Stimulated activated effector memory CD8-positive, alpha-beta T cell treated with anti-CD3 and anti-CD28 coated beads, Interleukin-12 subunit alpha, Interleukin-12 subunit beta, amount 100 ng/mL, for 72 hours (primary cell): ENCODE data around the gene AHDC1.

Experiments used
- ATAC-seq: fragments of 150-1000 bp; cut with Tn5 transposase; 2 replicates; pipeline ENCODE4 v1.10.0; 2021
- DNase-seq, 2 donors: peaks; one replicate each; pipeline ENCODE4 v3.0.0; 2021 to 2022; ENCODE audit warnings: low spot score in 2 of 2
- H3K27ac Mint-ChIP-seq: one replicate; pipeline ENCODE4 v1.8.0; 2022; ENCODE audit warnings: mild to moderate bottlenecking, mixed read lengths
- H3K36me3 Mint-ChIP-seq: one replicate; pipeline ENCODE4 v1.8.0; 2022; ENCODE audit warnings: mild to moderate bottlenecking, mixed read lengths
- H3K4me1 Mint-ChIP-seq: one replicate; pipeline ENCODE4 v1.8.0; 2022; ENCODE audit warnings: mixed read lengths
- H3K4me3 Mint-ChIP-seq: one replicate; pipeline ENCODE4 v1.8.0; 2022; ENCODE audit warnings: mild to moderate bottlenecking, mixed read lengths
- H3K9me3 Mint-ChIP-seq: one replicate; pipeline ENCODE4 v1.8.0; 2022; ENCODE audit warnings: mixed read lengths

The AHDC1 gene

GRCh38 chr1:27609618-27610240, 5.8 kb upstream of the AHDC1 start:
- Mint-ChIP-seq H3K36me3 (peaks cover 10% of the 10 kb centered on the region), H3K27ac (no peak overlapping the region), H3K9me3 (no peaks in the 10 kb centered on the region), H3K4me1 (peaks cover 31% of the 10 kb centered on the region), H3K4me3 (no peak overlapping the region)
- DNase-seq (no peak), ATAC-seq (no peak)

- DNase-seq (no peak), ATAC-seq (peak; percentile 39)
- Mint-ChIP-seq H3K9me3 (no peaks in the 10 kb centered on the region), H3K4me3 (no peak overlapping the region), H3K36me3 (peaks cover 11% of the 10 kb centered on the region), H3K4me1 (peaks cover 31% of the 10 kb centered on the region), H3K27ac (no peak overlapping the region)
Observed at GRCh38 chr1:27609210-27609555, 5.2 kb upstream of the AHDC1 start.

- no peak overlapping the region for H3K27ac Mint-ChIP-seq
- no peak overlapping the region for H3K4me3 Mint-ChIP-seq
- ATAC-seq (no peak), DNase-seq (peak in 1 of 2 donors; percentile 49)
- peaks cover 32% of the 10 kb centered on the region for H3K4me1 Mint-ChIP-seq
- H3K9me3 Mint-ChIP-seq: no peaks in the 10 kb centered on the region
- H3K36me3 Mint-ChIP-seq: peaks cover 13% of the 10 kb centered on the region
Observed at GRCh38 chr1:27607239-27607804, 3.4 kb upstream of the AHDC1 start.

GRCh38 chr1:27606708-27607238, 2.8 kb upstream of the AHDC1 start:
- peaks cover 13% of the 10 kb centered on the region for H3K36me3 Mint-ChIP-seq
- no peak for ATAC-seq
- peak overlapping the region; percentile 77 for H3K27ac Mint-ChIP-seq
- H3K4me1 Mint-ChIP-seq: peaks cover 32% of the 10 kb centered on the region
- no peak overlapping the region for H3K4me3 Mint-ChIP-seq
- H3K9me3 Mint-ChIP-seq: no peaks in the 10 kb centered on the region
- DNase-seq: peak in 1 of 2 donors; percentile 45

GRCh38 chr1:27605796-27606707, 2.1 kb upstream of the AHDC1 start:
- H3K27ac Mint-ChIP-seq: peak overlapping the region; percentile 77
- DNase-seq: peak; percentile 38 to 76
- no peak overlapping the region for H3K4me3 Mint-ChIP-seq
- peaks cover 13% of the 10 kb centered on the region for H3K36me3 Mint-ChIP-seq
- ATAC-seq: no peak
- H3K9me3 Mint-ChIP-seq: no peaks in the 10 kb centered on the region
- H3K4me1 Mint-ChIP-seq: peaks cover 36% of the 10 kb centered on the region

- ATAC-seq (no peak), DNase-seq (peak in 1 of 2 donors; percentile 49)
- Mint-ChIP-seq H3K9me3 (no peaks in the 10 kb centered on the region), H3K27ac (no peak overlapping the region), H3K4me3 (no peak overlapping the region), H3K4me1 (peaks cover 43% of the 10 kb centered on the region), H3K36me3 (peaks cover 13% of the 10 kb centered on the region)
Observed at GRCh38 chr1:27605300-27605766, 1.4 kb upstream of the AHDC1 start.

- Mint-ChIP-seq H3K27ac (no peak overlapping the region), H3K4me3 (no peak overlapping the region), H3K4me1 (peaks cover 49% of the 10 kb centered on the region), H3K9me3 (no peaks in the 10 kb centered on the region), H3K36me3 (peaks cover 13% of the 10 kb centered on the region)
- DNase-seq (peak in 1 of 2 donors; percentile 47), ATAC-seq (no peak)
Observed at GRCh38 chr1:27604579-27605299, 795 bp upstream of the AHDC1 start.

GRCh38 chr1:27603309-27603680, 649 bp downstream of the AHDC1 start:
- no peaks in the 10 kb centered on the region for H3K9me3 Mint-ChIP-seq
- peak overlapping the region; percentile 67 for H3K27ac Mint-ChIP-seq
- ATAC-seq (peak; percentile 20), DNase-seq (peak in 1 of 2 donors; percentile 65)
- H3K36me3 Mint-ChIP-seq: peaks cover 13% of the 10 kb centered on the region
- no peak overlapping the region for H3K4me3 Mint-ChIP-seq
- peaks cover 63% of the 10 kb centered on the region for H3K4me1 Mint-ChIP-seq

- peaks cover 13% of the 10 kb centered on the region for H3K36me3 Mint-ChIP-seq
- no peak overlapping the region for H3K4me3 Mint-ChIP-seq
- H3K4me1 Mint-ChIP-seq: peaks cover 63% of the 10 kb centered on the region
- no peaks in the 10 kb centered on the region for H3K9me3 Mint-ChIP-seq
- DNase-seq: no peak
- peak overlapping the region; percentile 67 for H3K27ac Mint-ChIP-seq
- ATAC-seq: no peak
Observed at GRCh38 chr1:27602462-27603308, 1.3 kb downstream of the AHDC1 start.

- Mint-ChIP-seq H3K4me1 (peaks cover 63% of the 10 kb centered on the region), H3K27ac (peak overlapping the region; percentile 67), H3K9me3 (no peaks in the 10 kb centered on the region), H3K36me3 (peaks cover 13% of the 10 kb centered on the region), H3K4me3 (no peak overlapping the region)
- ATAC-seq: no peak
- DNase-seq: peak in 1 of 2 donors; percentile 51
Observed at GRCh38 chr1:27601771-27602461, 2.0 kb downstream of the AHDC1 start.

GRCh38 chr1:27601321-27601770, 2.6 kb downstream of the AHDC1 start:
- no peak overlapping the region for H3K4me3 Mint-ChIP-seq
- H3K4me1 Mint-ChIP-seq: peaks cover 57% of the 10 kb centered on the region

GRCh38 chr1:27600498-27601175, 3.3 kb downstream of the AHDC1 start:
- Mint-ChIP-seq H3K36me3 (peaks cover 13% of the 10 kb centered on the region), H3K9me3 (no peaks in the 10 kb centered on the region), H3K27ac (no peak overlapping the region), H3K4me1 (peaks cover 50% of the 10 kb centered on the region), H3K4me3 (no peak overlapping the region)
- ATAC-seq (no peak), DNase-seq (peak in 1 of 2 donors; percentile 49)

More at GRCh38 chr1:27601321-27601770, 2.6 kb downstream of the AHDC1 start:
- peaks cover 13% of the 10 kb centered on the region for H3K36me3 Mint-ChIP-seq
- H3K9me3 Mint-ChIP-seq: no peaks in the 10 kb centered on the region
- no peak for ATAC-seq
- H3K27ac Mint-ChIP-seq: peak overlapping the region; percentile 64
- no peak for DNase-seq
